ENCODE results near the gene EMC9.

EMC9 gene

DNA sequence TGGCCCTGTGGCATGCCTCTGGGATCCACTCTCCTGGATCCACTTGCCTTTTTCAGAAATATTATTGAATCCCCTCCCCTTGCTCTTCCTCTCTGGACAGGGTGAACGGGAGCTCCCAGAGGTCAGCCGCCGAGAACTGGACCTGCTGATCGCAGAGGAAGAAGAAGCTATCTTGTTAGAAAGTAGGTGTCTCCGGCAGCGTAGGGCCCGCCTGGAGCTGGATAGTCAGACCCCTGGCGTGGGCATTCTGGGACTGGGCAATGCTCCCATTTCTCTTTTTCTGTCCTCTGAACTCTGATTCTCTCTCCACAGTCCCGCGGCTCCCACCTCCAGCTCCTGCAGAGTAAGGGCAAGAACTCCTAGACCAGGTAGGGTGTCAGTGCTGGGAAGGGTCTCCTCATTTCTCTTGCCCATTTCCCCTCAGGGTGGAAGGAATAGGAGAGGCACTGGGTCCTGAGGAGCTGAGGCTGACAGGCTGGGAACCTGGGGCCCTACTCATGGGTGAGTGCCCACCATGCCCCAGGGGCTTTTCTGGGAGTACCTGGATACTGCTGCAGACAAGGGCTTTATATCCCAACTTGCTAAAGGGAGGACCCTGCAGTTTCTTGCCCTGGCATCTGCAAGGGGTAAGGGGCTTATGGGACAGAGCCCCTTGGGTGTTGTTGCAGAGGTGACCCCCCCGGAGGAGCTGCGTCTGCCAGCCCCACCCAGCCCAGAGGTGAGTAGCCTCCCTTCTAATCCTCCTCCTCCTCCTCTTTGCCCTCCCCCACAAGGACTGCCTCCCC, 35.8 kb upstream of the EMC9 start:
- no peak for DNase-seq (ENCODE audit: low read depth in 2 of 2)

DNA sequence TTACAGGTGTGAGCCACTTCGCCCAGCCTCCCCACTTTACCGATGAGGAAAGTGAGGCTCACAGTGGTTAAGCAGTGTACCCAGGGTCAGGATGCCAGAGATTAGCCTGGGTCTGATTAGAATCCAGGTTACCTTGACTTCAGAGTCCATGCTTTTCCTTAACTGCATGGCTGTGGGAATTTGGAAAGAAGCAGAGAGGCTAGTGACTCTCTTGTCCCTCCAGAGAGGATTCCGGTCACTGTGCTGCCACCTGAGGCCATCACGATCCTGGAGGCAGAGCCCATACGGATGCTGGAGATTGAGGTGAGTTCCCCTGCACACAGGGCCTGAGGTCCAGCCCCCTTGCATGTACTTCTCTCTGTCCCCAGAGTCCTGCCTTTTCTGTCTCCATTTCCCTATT, 35.2 kb upstream of the EMC9 start:
- DNase-seq (ENCODE audit: low read depth in 2 of 2): no peak

DNA sequence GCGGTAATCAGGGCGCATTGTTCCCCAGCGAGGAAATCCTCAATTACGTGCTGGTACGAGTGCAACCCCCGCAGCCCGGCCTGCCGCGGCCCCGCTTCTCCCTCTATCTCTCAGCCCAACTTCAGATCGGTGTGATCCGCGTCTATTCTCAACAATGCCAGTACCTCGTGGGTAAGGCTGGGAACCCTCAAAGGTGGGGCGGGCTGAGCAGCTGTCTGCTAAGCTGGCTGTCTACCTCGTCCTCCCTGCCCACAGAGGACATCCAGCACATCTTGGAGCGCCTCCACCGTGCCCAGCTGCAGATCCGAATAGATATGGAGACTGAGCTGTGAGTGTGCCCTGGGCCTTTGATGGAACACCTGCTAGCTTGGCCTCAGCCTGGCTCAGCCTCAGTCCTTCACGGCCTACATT, 31.5 kb upstream of the EMC9 start:
- no peak for DNase-seq (ENCODE audit: low read depth in 2 of 2)

DNA sequence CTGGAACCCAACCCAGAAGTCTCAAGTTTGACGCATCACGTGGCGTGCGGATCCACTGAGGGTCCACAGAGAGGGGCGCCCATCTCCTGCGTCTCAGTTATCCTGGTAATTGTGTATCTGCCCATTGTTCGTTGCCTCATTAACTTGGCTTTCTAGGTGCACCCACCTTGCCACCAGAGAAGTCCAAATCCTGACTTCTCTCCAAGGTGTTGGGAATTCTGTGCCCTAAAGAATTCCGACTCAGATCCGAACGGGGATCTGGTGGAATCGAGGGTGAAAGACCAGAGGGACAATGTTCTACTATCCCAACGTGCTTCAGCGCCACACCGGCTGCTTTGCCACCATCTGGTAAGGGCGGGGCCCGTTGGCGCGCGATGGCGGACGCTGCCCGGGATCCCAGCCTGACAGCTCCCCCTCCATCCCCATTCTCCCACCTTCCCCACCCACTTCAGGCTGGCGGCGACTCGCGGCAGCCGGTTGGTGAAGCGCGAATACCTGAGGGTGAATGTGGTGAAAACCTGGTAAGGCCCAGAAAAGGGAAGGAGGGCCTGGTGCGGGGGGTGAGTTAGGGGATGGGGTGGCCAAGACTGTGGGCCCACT, 31.0 kb upstream of the EMC9 start:
- DNase-seq (ENCODE audit: low read depth in 2 of 2): no peak

DNA sequence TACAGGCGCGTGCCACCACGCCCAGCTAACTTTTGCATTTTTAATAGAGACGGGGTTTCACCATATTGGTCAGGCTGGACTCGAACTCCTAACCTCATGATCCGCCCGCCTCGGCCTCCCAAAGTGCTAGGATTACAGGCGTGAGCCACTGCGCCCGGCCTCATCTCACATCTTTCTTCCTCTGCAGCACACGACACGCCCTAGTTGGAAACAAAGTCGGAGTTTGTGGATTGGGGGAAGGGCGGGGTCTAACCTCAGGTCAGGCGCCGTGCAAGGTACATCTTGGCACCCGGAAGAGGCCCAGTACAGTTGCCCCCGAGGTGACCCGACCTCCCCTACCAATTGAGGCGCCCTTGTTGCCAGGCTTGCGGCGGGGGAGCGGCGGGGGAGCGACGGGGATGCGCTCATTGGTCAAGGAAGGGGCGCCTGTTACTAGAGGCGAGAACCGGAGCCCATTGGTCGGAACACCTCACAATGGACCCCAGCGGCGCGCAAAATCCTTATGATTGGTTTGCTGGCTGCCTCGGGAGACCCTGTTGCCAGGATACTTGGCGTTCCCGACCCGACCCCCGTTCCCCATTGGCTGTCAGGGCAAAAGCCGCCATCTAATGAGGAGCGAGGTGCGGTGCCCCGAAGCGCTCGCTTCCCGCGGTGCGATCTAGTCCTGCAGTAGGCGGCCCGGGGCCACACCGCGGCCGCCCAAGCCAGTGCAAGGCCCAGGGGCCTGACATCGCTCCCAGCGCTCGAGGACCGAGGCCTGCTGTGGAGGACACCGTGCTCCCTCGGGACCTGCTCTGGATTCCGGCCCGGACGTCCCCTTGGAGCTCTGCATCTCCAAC, 30.2 kb upstream of the EMC9 start, which contains the start of gene REC8:
REC8 (plus strand) TSS at position 659 of the 839 bp plus-strand sequence. CDS start 473 bp downstream, outside the sequence.
- DNase-seq (ENCODE audit: low read depth in 2 of 2): peak; percentile 41 to 53

DNA sequence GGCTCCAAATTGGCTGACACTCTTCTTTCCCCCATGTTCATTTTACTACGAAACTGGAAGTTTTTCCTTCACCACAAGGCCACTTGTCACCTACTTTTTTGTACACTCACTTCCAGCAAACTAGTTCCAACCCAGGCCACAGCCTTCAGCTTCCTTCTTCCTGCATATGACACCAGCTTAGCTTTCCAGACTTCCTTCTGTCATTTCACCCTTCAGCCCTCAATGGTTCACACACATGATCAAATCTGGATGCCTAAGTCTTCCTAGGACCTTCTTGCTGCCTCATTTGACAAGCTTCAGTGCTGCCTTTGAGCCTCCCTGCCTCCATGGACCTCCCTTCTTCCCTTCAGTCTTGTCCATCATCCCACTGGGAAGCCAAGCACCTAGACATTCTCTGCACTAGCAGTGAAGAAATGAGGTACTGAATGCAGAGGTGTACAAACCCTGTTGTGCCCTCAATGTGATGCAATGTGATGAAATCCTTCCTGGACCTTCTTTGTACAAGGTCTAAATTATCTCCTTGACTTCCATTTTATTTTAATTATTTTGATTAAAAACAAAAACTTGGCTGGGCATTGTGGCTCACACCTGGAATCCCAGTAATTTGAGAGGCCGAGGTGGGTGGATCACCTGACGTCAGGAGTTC, 26.2 kb upstream of the EMC9 start:
- DNase-seq (ENCODE audit: low read depth in 2 of 2): no peak

DNA sequence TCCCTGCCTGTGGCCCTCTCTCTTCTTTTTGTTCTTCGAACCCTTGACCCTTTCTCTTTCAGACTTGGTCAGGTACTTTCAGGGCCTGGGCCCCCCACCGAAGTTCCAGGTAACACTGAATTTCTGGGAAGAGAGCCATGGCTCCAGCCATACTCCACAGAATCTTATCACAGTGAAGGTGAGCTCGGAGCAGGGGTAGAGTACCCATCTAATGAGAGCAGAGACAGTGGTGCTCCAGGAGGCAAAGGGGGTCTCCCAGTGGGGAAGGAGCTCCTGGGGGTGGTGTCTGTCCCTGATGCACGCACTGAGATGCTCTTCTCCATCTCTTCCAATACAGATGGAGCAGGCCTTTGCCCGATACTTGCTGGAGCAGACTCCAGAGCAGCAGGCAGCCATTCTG, 24.4 kb upstream of the EMC9 start:
- no peak for DNase-seq (ENCODE audit: low read depth in 2 of 2)

DNA sequence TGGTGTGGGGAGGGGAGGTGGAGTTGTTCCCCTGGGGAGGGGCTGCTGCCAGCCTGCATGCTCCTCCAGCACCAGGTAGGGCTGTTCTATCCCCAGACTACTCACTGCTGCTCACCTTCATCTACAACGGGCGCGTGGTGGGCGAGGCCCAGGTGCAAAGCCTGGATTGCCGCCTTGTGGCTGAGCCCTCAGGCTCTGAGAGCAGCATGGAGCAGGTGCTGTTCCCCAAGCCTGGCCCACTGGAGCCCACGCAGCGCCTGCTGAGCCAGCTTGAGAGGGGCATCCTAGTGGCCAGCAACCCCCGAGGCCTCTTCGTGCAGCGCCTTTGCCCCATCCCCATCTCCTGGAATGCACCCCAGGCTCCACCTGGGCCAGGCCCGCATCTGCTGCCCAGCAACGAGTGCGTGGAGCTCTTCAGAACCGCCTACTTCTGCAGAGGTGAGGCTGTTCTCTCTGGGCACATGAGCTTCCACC, 23.2 kb upstream of the EMC9 start:
- DNase-seq (ENCODE audit: low read depth in 2 of 2): no peak

DNA sequence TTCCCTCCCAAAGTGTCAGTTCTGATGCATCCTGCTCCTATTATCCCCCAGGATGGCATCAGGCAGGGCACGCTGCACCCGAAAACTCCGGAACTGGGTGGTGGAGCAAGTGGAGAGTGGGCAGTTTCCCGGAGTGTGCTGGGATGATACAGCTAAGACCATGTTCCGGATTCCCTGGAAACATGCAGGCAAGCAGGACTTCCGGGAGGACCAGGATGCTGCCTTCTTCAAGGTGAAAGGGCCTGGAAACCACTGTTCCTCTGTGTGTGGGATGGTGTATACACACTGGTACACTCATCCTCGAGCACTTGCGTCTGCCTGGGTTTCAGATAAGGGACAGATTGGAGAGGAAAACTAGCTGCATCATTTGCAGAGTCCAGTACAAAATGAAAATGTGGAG, 20.7 kb upstream of the EMC9 start:
- no peak for DNase-seq (ENCODE audit: low read depth in 2 of 2)

DNA sequence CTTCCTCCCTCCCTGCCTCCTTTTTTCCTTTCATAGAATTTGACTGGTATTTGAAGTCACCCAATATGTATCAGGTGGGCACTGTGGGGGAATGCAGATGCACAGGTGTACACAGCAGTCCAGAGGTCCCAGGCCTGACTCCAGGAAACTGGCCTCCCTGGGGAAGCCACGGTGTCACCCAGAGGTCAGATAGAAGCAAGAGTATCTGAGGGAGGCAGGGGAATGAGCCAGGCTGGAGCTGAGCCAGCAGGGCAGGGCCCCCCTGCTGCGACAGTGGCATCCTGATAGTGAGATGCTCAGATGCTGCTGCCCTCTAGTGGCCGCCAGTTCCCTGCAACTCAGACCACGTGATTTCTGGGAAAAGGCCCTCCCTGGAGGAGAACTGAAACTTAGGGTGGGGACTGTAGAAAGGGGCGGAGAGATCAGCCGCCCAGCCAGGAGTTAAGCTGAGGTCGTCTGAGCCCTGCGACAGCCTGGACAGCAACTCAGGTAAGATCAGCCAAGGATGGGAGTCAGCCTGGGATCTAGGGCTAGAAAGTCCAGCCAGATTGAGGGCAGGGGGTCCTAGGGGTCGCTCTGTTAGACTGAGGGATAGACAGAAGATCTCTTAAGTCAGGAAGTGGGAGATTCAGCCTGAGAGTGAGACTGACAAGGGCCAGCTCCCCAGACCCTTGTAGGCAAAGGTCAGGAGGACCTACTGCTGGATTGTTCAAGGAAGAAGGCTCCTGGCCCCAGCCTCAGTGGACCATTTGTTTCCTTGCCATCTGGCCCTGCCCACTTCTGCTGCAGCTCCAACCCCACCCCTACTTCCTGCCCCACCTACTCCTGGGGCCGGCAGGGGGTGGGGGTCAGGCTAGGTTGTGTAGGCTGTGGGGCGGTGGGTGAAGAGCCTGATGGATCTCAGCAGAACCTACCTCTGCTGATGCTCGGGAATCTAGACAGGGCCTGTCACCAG, 19.7 kb upstream of the EMC9 start, which contains the start of gene IRF9:
IRF9 (plus strand) TSS at position 416 of the 955 bp plus-strand sequence. CDS start 880 bp downstream, outside the sequence.
- DNase-seq (ENCODE audit: low read depth in 2 of 2): peak; percentile 98 to 99

DNA sequence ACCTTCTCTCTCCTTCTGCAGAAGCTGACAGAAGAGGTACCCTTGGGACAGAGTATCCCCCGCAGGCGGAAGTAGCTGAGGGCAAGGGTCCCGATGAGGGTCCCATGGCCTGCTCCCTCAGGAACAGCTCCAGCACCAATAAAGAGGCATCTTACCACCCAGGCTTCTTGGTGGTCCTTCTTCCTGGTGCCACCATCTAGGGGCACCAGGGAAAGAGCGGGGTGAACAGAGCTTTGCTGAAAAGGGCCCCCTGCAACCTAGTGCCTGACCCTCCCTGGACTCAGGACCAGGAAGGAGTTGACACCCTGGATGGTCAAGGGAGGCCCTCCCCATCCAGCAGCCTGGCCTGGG, 19.1 kb upstream of the EMC9 start:
- no peak for DNase-seq (ENCODE audit: low read depth in 2 of 2)

DNA sequence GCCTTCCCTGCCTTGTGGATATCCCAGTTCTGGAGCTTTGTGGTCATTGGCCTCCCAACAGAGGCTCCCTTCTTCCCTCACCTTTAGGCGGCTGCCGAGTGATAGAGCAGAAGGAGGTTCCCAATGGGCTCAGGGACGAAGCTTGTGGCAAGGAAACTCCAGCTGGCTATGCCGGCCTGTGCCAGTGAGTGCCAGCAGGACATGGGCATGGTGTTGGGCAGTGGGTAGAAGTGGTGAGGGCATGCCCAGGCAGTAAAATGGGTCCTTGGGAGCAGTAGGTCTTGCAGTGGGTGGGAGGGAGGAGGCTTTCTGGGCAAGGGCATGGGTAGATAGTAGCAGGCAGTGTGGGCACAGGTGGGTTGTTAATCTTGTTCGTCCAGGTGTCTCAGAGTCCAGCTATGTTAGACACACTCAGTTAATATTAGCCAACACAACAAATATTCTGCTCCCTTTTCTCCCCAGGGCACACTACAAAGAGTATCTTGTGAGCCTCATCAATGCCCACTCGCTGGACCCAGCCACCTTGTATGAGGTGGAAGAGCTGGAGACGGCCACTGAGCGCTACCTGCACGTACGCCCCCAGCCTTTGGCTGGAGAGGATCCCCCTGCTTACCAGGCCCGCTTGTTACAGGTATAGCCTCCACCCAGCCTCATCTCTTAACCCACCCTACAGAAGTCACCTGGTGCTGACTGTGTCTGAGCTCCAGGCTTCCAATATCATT, 18.5 kb upstream of the EMC9 start:
- no peak for DNase-seq (ENCODE audit: low read depth in 2 of 2)

DNA sequence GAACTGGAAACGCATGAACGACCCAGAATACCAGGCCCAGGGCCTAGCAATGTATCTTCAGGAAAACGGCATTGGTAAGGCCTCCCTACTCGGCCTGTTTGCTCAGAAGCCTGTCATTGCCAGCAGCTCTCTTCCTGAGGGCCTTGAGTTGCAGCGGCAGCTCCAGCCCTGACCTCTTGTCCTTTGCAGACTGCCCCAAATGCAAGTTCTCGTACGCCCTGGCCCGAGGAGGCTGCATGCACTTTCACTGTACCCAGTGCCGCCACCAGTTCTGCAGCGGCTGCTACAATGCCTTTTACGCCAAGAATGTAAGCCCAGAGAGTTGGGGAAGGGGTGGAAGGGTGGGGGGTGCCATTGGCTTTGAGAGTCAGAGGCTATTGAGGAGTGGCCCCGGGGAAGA, 15.9 kb upstream of the EMC9 start:
- no peak for DNase-seq (ENCODE audit: low read depth in 2 of 2)

DNA sequence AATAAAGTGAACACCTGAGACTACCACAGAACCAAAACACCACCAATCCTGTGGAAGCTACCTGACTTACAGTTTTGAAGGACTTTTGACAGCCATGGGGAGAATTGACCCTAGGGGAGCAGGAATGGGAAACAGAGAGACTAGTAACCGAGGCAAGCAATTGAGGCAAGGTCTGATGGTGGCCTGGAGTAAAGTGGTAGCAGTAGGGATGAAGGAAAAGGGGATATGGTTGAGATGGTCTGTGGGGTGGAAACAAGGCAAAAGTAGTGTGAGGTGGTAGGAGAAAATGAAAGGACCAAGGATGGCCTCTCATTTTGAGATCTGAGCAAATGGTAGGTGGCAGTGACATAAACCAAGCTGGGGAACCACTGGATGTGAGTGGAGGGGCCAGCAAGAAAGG, 15.4 kb upstream of the EMC9 start:
- no peak for DNase-seq (ENCODE audit: low read depth in 2 of 2)

DNA sequence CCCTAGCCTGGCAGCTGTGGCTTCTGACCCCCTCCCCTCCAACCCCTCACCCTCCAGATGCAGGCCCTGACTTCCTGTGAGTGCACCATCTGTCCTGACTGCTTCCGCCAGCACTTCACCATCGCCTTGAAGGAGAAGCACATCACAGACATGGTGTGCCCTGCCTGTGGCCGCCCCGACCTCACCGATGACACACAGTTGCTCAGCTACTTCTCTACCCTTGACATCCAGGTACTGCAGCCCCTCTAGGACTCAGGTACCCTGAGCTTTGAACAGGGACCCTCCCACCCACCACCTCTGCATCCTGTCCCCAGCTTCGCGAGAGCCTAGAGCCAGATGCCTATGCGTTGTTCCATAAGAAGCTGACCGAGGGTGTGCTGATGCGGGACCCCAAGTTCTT, 13.7 kb upstream of the EMC9 start:
- no peak for DNase-seq (ENCODE audit: low read depth in 2 of 2)

DNA sequence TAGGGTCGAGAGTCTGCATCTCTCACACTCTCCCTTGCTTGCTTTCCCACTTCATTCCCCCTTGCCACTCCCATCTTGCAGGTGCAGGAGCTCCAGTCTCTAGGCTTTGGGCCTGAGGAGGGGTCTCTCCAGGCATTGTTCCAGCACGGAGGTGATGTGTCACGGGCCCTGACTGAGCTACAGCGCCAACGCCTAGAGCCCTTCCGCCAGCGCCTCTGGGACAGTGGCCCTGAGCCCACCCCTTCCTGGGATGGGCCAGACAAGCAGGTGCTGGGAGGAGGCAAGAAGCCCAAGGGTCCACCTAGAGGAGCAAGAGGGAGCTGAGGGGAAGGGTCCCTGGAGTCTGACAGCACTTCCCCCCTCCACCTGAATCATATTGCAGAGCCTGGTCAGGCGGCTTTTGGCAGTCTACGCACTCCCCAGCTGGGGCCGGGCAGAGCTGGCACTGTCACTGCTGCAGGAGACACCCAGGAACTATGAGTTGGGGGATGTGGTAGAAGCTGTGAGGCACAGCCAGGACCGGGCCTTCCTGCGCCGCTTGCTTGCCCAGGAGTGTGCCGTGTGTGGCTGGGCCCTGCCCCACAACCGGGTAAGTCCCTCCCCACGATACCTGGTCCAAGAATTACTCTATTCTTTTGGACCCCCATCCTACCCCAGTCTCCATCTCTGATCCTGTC, 10.2 kb upstream of the EMC9 start:
- no peak for DNase-seq (ENCODE audit: low read depth in 2 of 2)

DNA sequence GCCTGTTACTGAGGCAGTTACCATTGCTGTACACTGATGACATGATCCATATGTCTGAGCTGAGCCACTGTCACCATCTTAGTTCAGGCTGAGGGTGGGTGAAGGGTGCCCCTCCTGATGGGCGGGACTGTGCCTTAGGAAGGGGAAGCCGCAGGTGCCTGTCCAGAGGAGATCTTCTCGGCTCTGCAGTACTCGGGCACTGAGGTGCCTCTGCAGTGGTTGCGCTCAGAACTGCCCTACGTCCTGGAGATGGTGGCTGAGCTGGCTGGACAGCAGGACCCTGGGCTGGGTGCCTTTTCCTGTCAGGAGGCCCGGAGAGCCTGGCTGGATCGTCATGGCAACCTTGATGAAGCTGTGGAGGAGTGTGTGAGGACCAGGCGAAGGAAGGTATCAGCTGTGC, 9.6 kb upstream of the EMC9 start:
- DNase-seq (ENCODE audit: low read depth in 2 of 2): no peak

DNA sequence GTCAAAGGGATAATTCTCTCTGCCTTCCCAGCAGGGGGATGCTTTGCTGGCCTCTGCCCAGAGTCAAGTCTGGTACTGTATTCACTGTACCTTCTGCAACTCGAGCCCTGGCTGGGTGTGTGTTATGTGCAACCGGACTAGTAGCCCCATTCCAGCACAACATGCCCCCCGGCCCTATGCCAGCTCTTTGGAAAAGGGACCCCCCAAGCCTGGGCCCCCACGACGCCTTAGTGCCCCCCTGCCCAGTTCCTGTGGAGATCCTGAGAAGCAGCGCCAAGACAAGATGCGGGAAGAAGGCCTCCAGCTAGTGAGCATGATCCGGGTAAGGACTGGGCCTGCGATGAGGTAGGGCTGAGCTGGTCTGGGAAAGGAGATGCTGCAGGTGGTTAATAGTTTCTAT, 9.2 kb upstream of the EMC9 start:
- no peak for DNase-seq (ENCODE audit: low read depth in 2 of 2)

DNA sequence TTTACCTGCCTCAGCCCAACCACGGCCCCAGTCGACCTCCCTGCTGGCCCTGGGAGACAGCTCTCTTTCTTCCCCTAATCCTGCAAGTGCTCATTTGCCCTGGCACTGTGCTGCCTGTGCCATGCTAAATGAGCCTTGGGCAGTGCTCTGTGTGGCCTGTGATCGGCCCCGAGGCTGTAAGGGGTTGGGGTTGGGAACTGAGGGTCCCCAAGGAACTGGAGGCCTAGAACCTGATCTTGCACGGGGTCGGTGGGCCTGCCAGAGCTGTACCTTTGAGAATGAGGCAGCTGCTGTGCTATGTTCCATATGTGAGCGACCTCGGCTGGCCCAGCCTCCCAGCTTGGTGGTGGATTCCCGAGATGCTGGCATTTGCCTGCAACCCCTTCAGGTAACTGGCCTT, 8.7 kb upstream of the EMC9 start:
- no peak for DNase-seq (ENCODE audit: low read depth in 2 of 2)

All from stimulated activated CD4-positive, alpha-beta T cell treated with anti-CD3 and anti-CD28 coated beads, Interleukin-12 subunit alpha, Interleukin-12 subunit beta, amount 100 ng/mL, for 24 hours (primary cell).